Measurements from ENCODE around the gene PDE4C. TPM values are rescaled to one million over a fixed set of nuclear protein-coding genes. Genes with fewer than 3 reads are reported as not detected.

The PDE4C gene
- total RNA-seq, 1 donor from 2014 or later = 0.21 TPM

DNA sequence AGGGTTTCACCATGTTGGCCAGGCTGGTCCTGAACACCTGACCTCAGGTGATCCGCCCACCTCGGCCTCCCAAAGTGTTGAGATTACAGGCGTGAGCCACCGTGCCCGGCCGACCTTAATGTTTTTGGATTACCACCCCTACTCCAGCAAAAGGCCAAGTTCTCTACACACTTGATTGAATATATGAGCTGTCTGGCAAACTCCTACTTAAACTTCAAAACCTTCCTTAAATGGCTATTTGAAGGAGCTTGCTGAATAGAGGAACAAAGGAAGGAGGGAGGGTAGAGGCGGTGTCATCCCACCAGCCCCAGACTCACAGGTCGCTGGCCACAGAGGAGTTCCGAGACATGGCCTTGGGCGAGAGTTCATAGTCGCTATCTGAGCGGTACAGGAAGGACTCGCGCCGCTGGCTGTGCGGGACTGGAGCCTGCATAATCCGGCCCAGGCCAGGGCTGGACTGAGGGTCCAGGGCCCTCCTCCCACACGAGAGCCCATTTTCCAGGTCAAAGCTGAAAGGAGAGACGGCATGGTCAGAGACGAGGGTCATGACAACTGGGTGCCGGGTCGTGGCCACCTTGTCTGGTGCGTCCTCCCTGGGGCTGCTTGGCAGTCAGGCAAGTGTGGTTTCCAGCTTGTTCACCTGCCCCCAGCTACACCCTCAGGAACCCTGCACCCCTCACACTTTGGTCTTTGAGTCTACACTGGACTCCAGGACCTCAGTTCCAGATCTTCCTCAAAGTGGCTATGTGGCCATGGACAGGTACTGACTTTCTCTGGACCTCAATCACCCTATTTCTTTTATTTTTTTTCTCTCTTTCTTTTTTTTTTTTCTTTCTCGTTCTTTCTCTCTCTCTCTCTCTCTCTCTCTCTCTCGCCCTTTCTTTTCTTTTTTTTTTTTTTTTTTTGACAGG is 4.2 kb downstream of the PDE4C start:
- TF ChIP-seq CTCF (IDR thresholded peaks at IDR 0.05) = no peak
- no peak overlapping the region for H3K27ac Mint-ChIP-seq (ENCODE audit: unreplicated experiment)
- H3K4me3 Mint-ChIP-seq (ENCODE audit: unreplicated experiment) = no peak overlapping the region
- peaks cover 18% of the 10 kb centered on the region for H3K4me1 Mint-ChIP-seq (ENCODE audit: unreplicated experiment)
- no peaks in the 10 kb centered on the region for H3K36me3 Mint-ChIP-seq (ENCODE audit: unreplicated experiment)
- H3K27me3 Mint-ChIP-seq (ENCODE audit: unreplicated experiment) = peaks cover 11% of the 10 kb centered on the region
- H3K9me3 Mint-ChIP-seq (ENCODE audit: unreplicated experiment) = no peaks in the 10 kb centered on the region
- no peak for DNase-seq (ENCODE audit: extremely low spot score, unreplicated experiment)

GRCh38 chr19:18220632-18221275 is 5.5 kb downstream of the PDE4C start:
- TF ChIP-seq CTCF (IDR thresholded peaks at IDR 0.05) = no peak
- Mint-ChIP-seq H3K36me3 (ENCODE audit: unreplicated experiment) (no peaks in the 10 kb centered on the region), H3K9me3 (ENCODE audit: unreplicated experiment) (no peaks in the 10 kb centered on the region)

GRCh38 chr19:18219911-18220631 is 6.2 kb downstream of the PDE4C start:
- peaks cover 11% of the 10 kb centered on the region for H3K27me3 Mint-ChIP-seq (ENCODE audit: unreplicated experiment)
- H3K9me3 Mint-ChIP-seq (ENCODE audit: unreplicated experiment) = no peaks in the 10 kb centered on the region
- DNase-seq (ENCODE audit: extremely low spot score, unreplicated experiment) = no peak
- TF ChIP-seq CTCF (IDR thresholded peaks at IDR 0.05) = no peak
- no peaks in the 10 kb centered on the region for H3K36me3 Mint-ChIP-seq (ENCODE audit: unreplicated experiment)
- H3K4me3 Mint-ChIP-seq (ENCODE audit: unreplicated experiment) = no peak overlapping the region
- H3K27ac Mint-ChIP-seq (ENCODE audit: unreplicated experiment) = no peak overlapping the region
- peaks cover 9% of the 10 kb centered on the region for H3K4me1 Mint-ChIP-seq (ENCODE audit: unreplicated experiment)

More at GRCh38 chr19:18220632-18221275, 5.5 kb downstream of the PDE4C start:
- Mint-ChIP-seq H3K4me1 (ENCODE audit: unreplicated experiment) (peaks cover 15% of the 10 kb centered on the region), H3K27me3 (ENCODE audit: unreplicated experiment) (peaks cover 11% of the 10 kb centered on the region), H3K4me3 (ENCODE audit: unreplicated experiment) (no peak overlapping the region), H3K27ac (ENCODE audit: unreplicated experiment) (no peak overlapping the region)
- DNase-seq (ENCODE audit: extremely low spot score, unreplicated experiment) = no peak

GRCh38 chr19:18218600-18218999 is 7.6 kb downstream of the PDE4C start:
- TF ChIP-seq CTCF (IDR thresholded peaks at IDR 0.05) = no peak
- Mint-ChIP-seq H3K9me3 (ENCODE audit: unreplicated experiment) (no peaks in the 10 kb centered on the region), H3K36me3 (ENCODE audit: unreplicated experiment) (no peaks in the 10 kb centered on the region), H3K27ac (ENCODE audit: unreplicated experiment) (no peak overlapping the region), H3K4me1 (ENCODE audit: unreplicated experiment) (no peaks in the 10 kb centered on the region), H3K4me3 (ENCODE audit: unreplicated experiment) (no peak overlapping the region), H3K27me3 (ENCODE audit: unreplicated experiment) (peaks cover 11% of the 10 kb centered on the region)
- DNase-seq (ENCODE audit: extremely low spot score, unreplicated experiment) = no peak

Data from osteocyte (in vitro differentiated cells).